Pancreas (tissue), 10 donors: Measurements from ENCODE around the gene ARVCF. TPM values are rescaled to one million over a fixed set of nuclear protein-coding genes. Genes with fewer than 3 reads are reported as not detected.
A peak's percentile ranks its signal among the peaks of the same experiment; 100 is the strongest.

Experiments
- ATAC-seq, 4 donors: fragments of 200-7000 bp; cut with Tn5 transposase; one replicate each; pipeline versions ENCODE4 v1.8.0 to v1.9.1; 2020; ENCODE audit warnings: mild to moderate bottlenecking in 4 of 4, moderate library complexity in 4 of 4
- DNase-seq, 6 donors: peaks; one replicate each; pipeline ENCODE4 v3.0.0-alpha.2; 2020
- FAIRE-seq: peaks from 2 replicates; lab custom pipeline; 2012; peaks lifted over from hg19 to GRCh38; lab: Jason Lieb, UNC
- H3K27ac ChIP-seq, 4 donors: fragments of 200-600 bp; sonication (generic); 1 replicate in 3 of 4; 2 replicates in 1 of 4; pipeline versions ENCODE4 v1.5.0 to v1.8.0; 2020
- H3K27me3 ChIP-seq, 4 donors: fragments of 200-600 bp; one replicate each; pipeline ENCODE4 v1.8.0; 2021
- H3K36me3 ChIP-seq, 3 donors: fragments of 200-600 bp; sonication (generic) in 1 of 3; one replicate each; pipeline versions ENCODE4 v1.5.0 to v1.8.0; 2020 to 2021
- H3K4me1 ChIP-seq, 3 donors: fragments of 200-600 bp; one replicate each; pipeline ENCODE4 v1.8.0; 2021
- H3K4me3 ChIP-seq, 4 donors: fragments of 200-600 bp; sonication (generic) in 2 of 4; one replicate each; pipeline versions ENCODE4 v1.5.0 to v1.8.0; 2020 to 2021
- H3K9me3 ChIP-seq, 4 donors: fragments of 200-600 bp; one replicate each; pipeline ENCODE4 v1.8.0; 2021
- WGBS, 2 donors: extraction: QIAGEN DNeasy Blood & Tissue Kit; methylation state at CpG; one replicate each; pipeline ENCODE4 v1.1.7; 2013; 5-methylcytosine and 5-hydroxymethylcytosine counted together
- intact Hi-C, 3 donors: fragments of 100-400 bp; cut with DNase I; formaldehyde crosslinking; loops; one replicate each; pipeline versions ENCODE4 v1.11.1 to v1.14.2; 2022
- polyA plus RNA-seq, 2 donors: library from polyadenylated mRNA; stranded (reverse); fragments of 200-250 nt; gene quantifications; one replicate each; pipeline ENCODE4 v1.2.3, GENCODE V29; 2013
- total RNA-seq, 6 donors: library from RNA; stranded (reverse); fragmentation: NEBNext Ultra II Directional in 4 of 6; extraction: Animal tissue kit (Norgen Biotek cat#: 25700) in 4 of 6; gene quantifications; one replicate each; pipeline versions ENCODE4 v1.2.1 to v1.2.4, GENCODE V29; 2021 to 2023
- TF ChIP-seq, protein P1 (sequence below), 4 donors: fragments of 200-600 bp; sonication (generic) in 3 of 4; IDR thresholded peaks; one replicate each; pipeline versions ENCODE4 v1.5.0 to v1.8.0; 2021; ENCODE audit warnings: antibody characterized with exemption in 4 of 4
- donor health status: healthy with polysubstance abuse.
- donor health status: DM: no; HTN: no; CAD: no; lungs with moderate emphysema.
- donor health status: DM: no; HTN: no; CAD: no.
- donor health status: control.
- donor health status: control.
- donor health status: Bipolar disorder and iron deficiency.
- donor health status: DM: yes; HTN: yes; CAD: no.
- donor health status: DM: no; HTN: no; CAD: no.
- donor health status: DM: no; HTN: no; CAD: no.
- donor health status: DM: yes; HTN: yes; CAD: no.

Gene ARVCF
- total and polyA plus RNA-seq, 8 donors, result 5.0 to 57.8 (median 13.0) TPM

DNA sequence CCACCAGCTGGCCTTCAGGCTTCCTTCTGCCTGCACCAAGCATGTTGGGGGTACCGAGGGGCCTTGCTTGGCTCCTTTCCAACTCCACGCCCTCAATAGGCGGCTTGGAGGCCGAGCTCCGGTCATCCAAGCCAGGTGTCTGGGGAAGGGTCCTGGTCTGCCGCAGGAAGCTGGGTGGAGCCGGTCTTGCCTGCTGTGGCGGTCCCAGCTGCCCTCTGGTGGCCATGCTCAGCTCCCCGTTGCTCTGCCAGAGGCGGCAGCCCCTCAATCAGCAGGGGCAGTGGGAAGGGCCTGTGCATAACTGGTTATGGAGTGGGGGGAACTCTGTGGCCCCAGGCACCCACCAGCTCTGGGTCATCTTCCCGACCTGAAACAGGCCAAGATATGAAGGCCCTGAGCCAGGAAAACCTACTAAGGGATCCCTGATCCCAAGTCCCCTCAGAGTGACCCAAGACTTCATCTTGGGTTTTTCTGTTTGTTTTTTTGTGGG lies 3.2 kb downstream of the ARVCF start:
- ATAC-seq (peak in 1 of 4 donors; percentile 36), DNase-seq (peak in 3 of 6 donors; percentile 40 to 77 (median 66)), FAIRE-seq (no peak)
- Histone ChIP-seq H3K9me3 (no peaks in the 10 kb centered on the region), H3K4me1 (peaks cover 0 to 4% (median 3%) of the 10 kb centered on the region in 3 donors), H3K4me3 (no peak overlapping the region), H3K27me3 (no peaks in the 10 kb centered on the region), H3K27ac (no peak overlapping the region), H3K36me3 (no peaks in the 10 kb centered on the region)
- WGBS, 2 donors, result 56 to 69% methylated on average over 11 of the region's 11 CpGs
- intact Hi-C loops, result no loop called here
- TF ChIP-seq, protein P1, sequence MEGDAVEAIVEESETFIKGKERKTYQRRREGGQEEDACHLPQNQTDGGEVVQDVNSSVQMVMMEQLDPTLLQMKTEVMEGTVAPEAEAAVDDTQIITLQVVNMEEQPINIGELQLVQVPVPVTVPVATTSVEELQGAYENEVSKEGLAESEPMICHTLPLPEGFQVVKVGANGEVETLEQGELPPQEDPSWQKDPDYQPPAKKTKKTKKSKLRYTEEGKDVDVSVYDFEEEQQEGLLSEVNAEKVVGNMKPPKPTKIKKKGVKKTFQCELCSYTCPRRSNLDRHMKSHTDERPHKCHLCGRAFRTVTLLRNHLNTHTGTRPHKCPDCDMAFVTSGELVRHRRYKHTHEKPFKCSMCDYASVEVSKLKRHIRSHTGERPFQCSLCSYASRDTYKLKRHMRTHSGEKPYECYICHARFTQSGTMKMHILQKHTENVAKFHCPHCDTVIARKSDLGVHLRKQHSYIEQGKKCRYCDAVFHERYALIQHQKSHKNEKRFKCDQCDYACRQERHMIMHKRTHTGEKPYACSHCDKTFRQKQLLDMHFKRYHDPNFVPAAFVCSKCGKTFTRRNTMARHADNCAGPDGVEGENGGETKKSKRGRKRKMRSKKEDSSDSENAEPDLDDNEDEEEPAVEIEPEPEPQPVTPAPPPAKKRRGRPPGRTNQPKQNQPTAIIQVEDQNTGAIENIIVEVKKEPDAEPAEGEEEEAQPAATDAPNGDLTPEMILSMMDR (IDR thresholded peaks at IDR 0.05), result peak in 2 of 4 donors; percentile 32 to 36

DNA sequence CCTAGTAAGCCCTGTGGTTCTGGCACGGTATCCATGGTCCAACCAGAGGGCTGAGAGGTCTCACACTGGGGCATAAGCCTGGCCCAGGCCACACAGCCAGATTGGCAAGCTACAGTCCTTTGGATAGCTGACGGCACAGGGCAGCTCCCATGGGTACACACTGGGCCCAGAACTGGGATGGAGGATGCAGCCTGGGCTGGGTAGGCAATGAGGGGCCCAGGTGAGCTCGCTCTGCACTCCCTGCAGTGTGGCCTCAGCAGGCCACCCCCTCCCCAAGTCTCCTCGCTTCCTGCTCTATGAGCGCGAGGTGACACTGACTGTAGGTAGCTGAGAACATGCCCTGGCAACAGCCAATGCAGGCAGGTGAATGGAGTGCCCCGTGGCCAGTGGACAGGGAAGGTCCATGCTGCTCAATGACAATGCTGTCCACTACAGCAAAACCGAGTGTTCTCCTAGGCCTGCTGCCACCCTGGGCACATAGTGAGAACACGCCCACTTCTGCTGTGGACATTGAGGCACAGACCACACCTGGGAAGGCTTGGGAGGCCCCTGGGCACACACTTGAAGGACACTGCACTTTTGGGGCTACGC lies 3.8 kb downstream of the ARVCF start:
- ATAC-seq (no peak), FAIRE-seq (no peak), DNase-seq (peak in 3 of 6 donors; percentile 21 to 61 (median 52))
- TF ChIP-seq, protein P1 (IDR thresholded peaks at IDR 0.05), result no peak
- H3K36me3 ChIP-seq, result no peaks in the 10 kb centered on the region
- peaks cover 0 to 4% (median 3%) of the 10 kb centered on the region in 3 donors for H3K4me1 ChIP-seq
- H3K4me3 ChIP-seq, result no peak overlapping the region
- H3K27ac ChIP-seq, result no peak overlapping the region
- no peaks in the 10 kb centered on the region for H3K27me3 ChIP-seq
- WGBS, 2 donors, result 88 to 92% methylated on average over 10 of the region's 10 CpGs
- no peaks in the 10 kb centered on the region for H3K9me3 ChIP-seq
- intact Hi-C loops, result no loop called here

DNA sequence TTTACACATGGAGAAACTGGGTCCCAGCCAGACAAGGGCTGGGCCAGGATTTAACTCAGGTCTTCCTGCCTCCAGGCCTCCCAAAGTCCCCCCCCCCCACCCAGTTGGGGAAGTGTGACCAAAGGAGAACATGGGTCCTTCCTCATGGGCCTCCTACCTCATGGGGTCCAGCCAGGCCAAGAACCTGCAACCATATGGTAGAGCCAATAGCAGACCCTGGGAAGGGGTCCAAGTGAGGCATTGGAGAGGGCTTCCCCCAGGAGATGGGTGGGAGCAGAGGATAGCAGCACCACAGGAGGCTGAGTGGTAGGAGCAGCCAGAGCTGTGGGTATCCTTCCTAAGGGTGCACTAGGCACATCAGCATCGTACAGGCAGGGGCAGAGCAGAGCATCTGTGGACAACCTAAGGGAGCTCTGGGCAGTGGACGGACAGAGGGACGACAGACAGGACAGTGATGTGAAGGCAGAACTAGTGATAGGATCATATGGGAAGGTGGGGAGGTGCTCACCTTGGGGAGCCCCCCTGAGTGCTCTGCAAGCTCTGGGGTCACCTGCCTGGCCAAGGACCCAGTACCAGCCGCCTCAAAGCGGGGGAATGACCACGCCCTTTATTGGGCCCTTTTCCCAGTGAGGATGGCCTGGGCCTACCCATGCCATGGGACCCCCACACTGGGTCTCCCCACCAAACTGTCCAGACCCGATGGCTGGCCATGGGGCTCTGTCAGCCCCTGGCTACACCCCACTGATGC lies 4.5 kb downstream of the ARVCF start:
- FAIRE-seq, result no peak
- ATAC-seq, result no peak
- TF ChIP-seq, protein P1 (IDR thresholded peaks at IDR 0.05), result no peak
- WGBS, 2 donors, result 95% methylated on average over 7 of the region's 7 CpGs
- no peaks in the 10 kb centered on the region for H3K27me3 ChIP-seq
- no peaks in the 10 kb centered on the region for H3K36me3 ChIP-seq
- no peaks in the 10 kb centered on the region for H3K9me3 ChIP-seq
- intact Hi-C loops, result no loop called here
- H3K4me3 ChIP-seq, result no peak overlapping the region
- no peak overlapping the region for H3K27ac ChIP-seq
- DNase-seq, result peak in 2 of 6 donors; percentile 7 to 41
- peaks cover 0 to 1% (median 1%) of the 10 kb centered on the region in 3 donors for H3K4me1 ChIP-seq

- Histone ChIP-seq H3K4me1 (no peaks in the 10 kb centered on the region), H3K4me3 (no peak overlapping the region), H3K36me3 (no peaks in the 10 kb centered on the region), H3K27me3 (no peaks in the 10 kb centered on the region), H3K27ac (no peak overlapping the region), H3K9me3 (no peaks in the 10 kb centered on the region)
- TF ChIP-seq, protein P1 (IDR thresholded peaks at IDR 0.05), result no peak
- 82 to 88% methylated on average over 20 of the region's 20 CpGs for WGBS, 2 donors
- DNase-seq (peak in 3 of 6 donors; percentile 15 to 37 (median 25)), ATAC-seq (no peak), FAIRE-seq (no peak)
- intact Hi-C loops, result no loop called here
These were observed 5.3 kb downstream of the ARVCF start for GRCh38 chr22:20011123-20011992.
